CD8-positive, alpha-beta memory T cell (primary cell): Measurements from ENCODE around the gene EPS15. TPM values are rescaled to one million over a fixed set of nuclear protein-coding genes. Genes with fewer than 3 reads are reported as not detected.
"Not testable (repeated sequence)": the region's sequence is repeated elsewhere in the genome, so short reads cannot be mapped to it uniquely, and the experiment has no call there.

Source experiments
- CTCF ChIA-PET: fragments of 350-600 bp; sonication (Branson Sonifier 250); formaldehyde crosslinking; loops from one replicate; lab custom pipeline; 2021; ENCODE audit warnings: antibody characterized with exemption; lab: Charles Lee
- POLR2A ChIA-PET: fragments of 350-600 bp; sonication (Branson Sonifier 250); formaldehyde crosslinking; loops from one replicate; lab custom pipeline; 2021; ENCODE audit warnings: antibody characterized with exemption; lab: Charles Lee
- DNase-seq, 5 donors: peaks; one replicate each; pipeline versions ENCODE4 v3.0.0 to v3.0.0-alpha.2; 2020 to 2022; ENCODE audit warnings: mixed read lengths in 1 of 5
- H3K27ac ChIP-seq: one replicate; pipeline ENCODE4 v1.7.0; 2013; ENCODE audit warnings: low read depth, mild to moderate bottlenecking, low read length, moderate library complexity
- H3K27me3 ChIP-seq: 2 replicates; pipeline ENCODE4 v1.7.0; 2013; ENCODE audit warnings: low read length, mild to moderate bottlenecking; ENCODE audit not compliant: insufficient read depth, poor library complexity, severe bottlenecking
- H3K36me3 ChIP-seq: 2 replicates; pipeline ENCODE4 v1.7.0; 2013; ENCODE audit warnings: mild to moderate bottlenecking, low read length, moderate library complexity; ENCODE audit not compliant: insufficient read depth
- H3K4me1 ChIP-seq: 2 replicates; pipeline ENCODE4 v1.7.0; 2013; ENCODE audit warnings: mild to moderate bottlenecking, low read length, moderate library complexity; ENCODE audit not compliant: insufficient read depth
- H3K4me3 ChIP-seq: 2 replicates; pipeline ENCODE4 v1.7.0; 2013; ENCODE audit warnings: mild to moderate bottlenecking, low read length
- H3K9me3 ChIP-seq: 2 replicates; pipeline ENCODE4 v1.7.0; 2013; ENCODE audit warnings: mild to moderate bottlenecking, low read length
- H3K27ac Mint-ChIP-seq, 8 donors: one replicate each; pipeline ENCODE4 v1.8.0; 2020 to 2021; ENCODE audit warnings: mixed read lengths in 8 of 8, mild to moderate bottlenecking in 6 of 8, inconsistent platforms in 3 of 8, moderate library complexity in 3 of 8
- H3K27me3 Mint-ChIP-seq, 2 donors: one replicate each; pipeline ENCODE4 v1.8.0; 2020 to 2021; ENCODE audit warnings: mixed read lengths in 2 of 2, mild to moderate bottlenecking in 1 of 2, moderate library complexity in 1 of 2
- H3K36me3 Mint-ChIP-seq, 3 donors: one replicate each; pipeline ENCODE4 v1.8.0; 2020 to 2021; ENCODE audit warnings: mixed read lengths in 3 of 3, inconsistent platforms in 1 of 3, mild to moderate bottlenecking in 1 of 3
- H3K4me1 Mint-ChIP-seq, 3 donors: one replicate each; pipeline ENCODE4 v1.8.0; 2020 to 2021; ENCODE audit warnings: mixed read lengths in 3 of 3, inconsistent platforms in 1 of 3, mild to moderate bottlenecking in 1 of 3
- H3K4me3 Mint-ChIP-seq, 7 donors: one replicate each; pipeline ENCODE4 v1.8.0; 2020 to 2021; ENCODE audit warnings: mixed read lengths in 7 of 7, mild to moderate bottlenecking in 6 of 7, moderate library complexity in 4 of 7, inconsistent platforms in 2 of 7
- H3K9me3 Mint-ChIP-seq, 5 donors: one replicate each; pipeline ENCODE4 v1.8.0; 2020 to 2022; ENCODE audit warnings: mixed read lengths in 5 of 5, mild to moderate bottlenecking in 3 of 5, moderate library complexity in 2 of 5, inconsistent platforms in 1 of 5
- polyA plus RNA-seq: library from polyadenylated mRNA; unstranded; fragments of 300-500 nt; fragmentation: Illumina TruSeq; gene quantifications from one replicate; pipeline ENCODE4 v1.2.3, GENCODE V29; 2021
- total RNA-seq, 2 experiments: library from RNA; stranded (reverse); gene quantifications; one replicate each; pipeline ENCODE4 v1.2.3, GENCODE V29; 2021

The EPS15 gene
- total and polyA plus RNA-seq, 3 experiments from 2014 or later = 59.6 to 112 (median 108) TPM

DNA sequence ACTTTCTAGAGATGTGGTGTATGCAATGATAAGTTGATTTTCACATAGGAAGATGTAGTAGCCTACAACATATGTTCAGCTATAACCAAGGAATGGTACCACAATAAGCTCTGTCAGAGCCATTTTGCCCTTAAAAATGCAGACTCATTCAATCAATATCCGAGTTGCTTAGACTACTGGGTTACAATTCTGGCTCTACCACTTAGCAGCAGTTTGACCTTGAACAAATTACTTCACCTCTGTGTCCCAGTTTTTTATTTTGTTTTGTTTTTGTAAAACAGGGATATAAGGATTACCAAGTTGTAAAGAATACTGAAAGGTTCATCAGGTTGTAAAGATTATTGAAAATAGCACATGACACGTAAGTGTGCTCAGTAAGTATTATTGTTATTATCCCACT, 9.3 kb downstream of the EPS15 start:
- Histone ChIP-seq H3K27ac (no peak overlapping the region), H3K9me3 (no peaks in the 10 kb centered on the region), H3K4me3 (no peak overlapping the region), H3K36me3 (no peaks in the 10 kb centered on the region), H3K27me3 (no peaks in the 10 kb centered on the region), H3K4me1 (peaks cover 43% of the 10 kb centered on the region)
- Mint-ChIP-seq H3K9me3 (no peaks in the 10 kb centered on the region), H3K27ac (peak overlapping the region in 2 of 8 donors; percentile 9 to 21), H3K27me3 (no peaks in the 10 kb centered on the region), H3K36me3 (peaks cover 0 to 18% (median 0%) of the 10 kb centered on the region in 3 donors), H3K4me1 (peaks cover 75 to 89% (median 89%) of the 10 kb centered on the region in 3 donors), H3K4me3 (no peak overlapping the region)
- POLR2A ChIA-PET = interaction anchor here (1.8 kb wide), 1 partner anchor 9 kb away, joined by 5 read pairs; the partner anchor contains the start of gene EPS15
- CTCF ChIA-PET = no interaction called here
- DNase-seq = no peak

DNA sequence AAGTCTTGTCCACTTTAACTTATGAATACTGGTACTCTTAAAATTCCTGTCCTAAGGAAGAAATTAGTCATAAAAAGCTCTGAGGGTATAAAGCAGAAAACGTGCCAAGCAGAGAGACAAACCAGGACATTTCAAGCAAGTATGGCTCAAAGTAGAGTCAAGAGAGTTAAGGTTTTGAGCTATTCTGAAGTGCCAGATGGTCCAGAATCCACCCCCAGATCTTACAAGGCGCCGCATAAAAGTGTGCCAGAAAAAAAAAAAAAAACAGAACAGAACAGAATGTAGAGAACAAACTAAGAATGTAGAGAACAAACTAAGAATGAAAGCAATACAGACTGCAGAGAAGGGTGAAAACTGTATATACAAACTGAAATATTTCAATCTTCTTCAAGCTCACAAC, 12.5 kb downstream of the EPS15 start:
- no peaks in the 10 kb centered on the region for H3K27me3 ChIP-seq
- Mint-ChIP-seq H3K9me3 (no peaks in the 10 kb centered on the region), H3K4me1 (peaks cover 68 to 84% (median 83%) of the 10 kb centered on the region in 3 donors), H3K27me3 (no peaks in the 10 kb centered on the region), H3K4me3 (peak overlapping the region in 5 of 7 donors; percentile 7 to 75 (median 45)), H3K27ac (peak overlapping the region in 3 of 8 donors; percentile 24 to 36 (median 30)), H3K36me3 (peaks cover 0 to 29% (median 2%) of the 10 kb centered on the region in 3 donors)
- CTCF ChIA-PET = interaction anchor here (1.1 to 1.3 kb wide), 2 partner anchors 9 to 21 kb away, joined by 3 to 6 read pairs; no protein-coding TSS in a partner anchor
- POLR2A ChIA-PET = interaction anchor here (0.6 to 1.5 kb wide), 2 partner anchors 12 to 86 kb away, joined by 3 to 10 read pairs; partner anchors contain the start of gene EPS15
- H3K4me1 ChIP-seq = peaks cover 25% of the 10 kb centered on the region
- no peaks in the 10 kb centered on the region for H3K36me3 ChIP-seq
- DNase-seq = no peak
- no peak overlapping the region for H3K4me3 ChIP-seq
- H3K27ac ChIP-seq = no peak overlapping the region
- H3K9me3 ChIP-seq = no peaks in the 10 kb centered on the region

- ChIA-PET CTCF (interaction anchor here (1.3 kb wide), 1 partner anchor 10 kb away, joined by 6 read pairs; no protein-coding TSS in a partner anchor), POLR2A (no interaction called here)
These were observed 14.1 kb downstream of the EPS15 start for GRCh38 chr1:51504806-51505525.

DNA sequence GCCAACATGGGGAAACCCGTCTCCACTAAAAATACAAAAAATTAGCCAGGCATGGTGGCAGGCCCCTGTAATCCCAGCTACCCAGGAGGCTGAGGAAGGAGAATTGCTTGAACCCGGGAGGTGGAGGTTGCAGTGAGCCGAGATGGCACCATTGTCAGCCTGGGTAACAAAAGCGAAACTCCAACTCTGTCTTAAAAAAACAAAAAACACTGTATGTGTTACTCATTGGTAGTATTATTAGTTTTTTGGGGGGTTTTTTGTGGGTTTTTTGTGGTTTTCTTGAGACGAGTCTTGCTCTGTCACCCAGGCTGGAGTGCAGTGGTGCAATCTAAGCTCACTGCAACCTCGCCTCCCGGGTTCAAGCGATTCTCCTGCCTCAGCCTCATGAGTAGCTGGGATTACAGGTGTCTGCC, 17.8 kb downstream of the EPS15 start:
- Mint-ChIP-seq H3K36me3 (peaks cover 7 to 40% (median 11%) of the 10 kb centered on the region in 3 donors), H3K4me3 (peak overlapping the region; percentile 70 to 88 (median 75)), H3K4me1 (peaks cover 65 to 82% (median 78%) of the 10 kb centered on the region in 3 donors), H3K27ac (peak overlapping the region; percentile 74 to 92 (median 83))
- H3K4me1 ChIP-seq, H3K27me3 Mint-ChIP-seq, CTCF ChIA-PET, H3K9me3 Mint-ChIP-seq, H3K27me3 ChIP-seq, H3K36me3 ChIP-seq, H3K9me3 ChIP-seq, H3K4me3 ChIP-seq: not testable (repeated sequence)
- peak in 2 of 5 donors; percentile 55 to 64 for DNase-seq
- H3K27ac ChIP-seq = peak overlapping the region; percentile 21
- POLR2A ChIA-PET = interaction anchor here (1.0 kb wide), 1 partner anchor 16 kb away, joined by 3 read pairs; no protein-coding TSS in a partner anchor

More at GRCh38 chr1:51504806-51505525, 14.1 kb downstream of the EPS15 start:
- H3K27me3 Mint-ChIP-seq = no peaks in the 10 kb centered on the region
- Histone ChIP-seq H3K36me3 (no peaks in the 10 kb centered on the region), H3K4me3 (no peak overlapping the region), H3K9me3 (no peaks in the 10 kb centered on the region), H3K4me1 (peaks cover 18% of the 10 kb centered on the region), H3K27me3 (no peaks in the 10 kb centered on the region), H3K27ac (no peak overlapping the region)
- peaks cover 72 to 88% (median 85%) of the 10 kb centered on the region in 3 donors for H3K4me1 Mint-ChIP-seq
- DNase-seq = no peak
- no peaks in the 10 kb centered on the region for H3K9me3 Mint-ChIP-seq
- H3K27ac Mint-ChIP-seq = peak overlapping the region in 5 of 8 donors; percentile 1 to 85 (median 46)
- H3K4me3 Mint-ChIP-seq = peak overlapping the region in 6 of 7 donors; percentile 2 to 56 (median 40)
- H3K36me3 Mint-ChIP-seq = peaks cover under 1 to 32% (median 2%) of the 10 kb centered on the region in 3 donors

GRCh38 chr1:51499694-51500093, 19.4 kb downstream of the EPS15 start:
- no peak for DNase-seq
- Histone ChIP-seq H3K9me3 (no peaks in the 10 kb centered on the region), H3K4me3 (no peak overlapping the region), H3K27ac (no peak overlapping the region), H3K27me3 (no peaks in the 10 kb centered on the region), H3K4me1 (peaks cover 11% of the 10 kb centered on the region), H3K36me3 (no peaks in the 10 kb centered on the region)
- H3K27me3 Mint-ChIP-seq = no peaks in the 10 kb centered on the region
- POLR2A ChIA-PET = no interaction called here
- H3K4me3 Mint-ChIP-seq = no peak overlapping the region
- peak overlapping the region in 1 of 8 donors; percentile 15 for H3K27ac Mint-ChIP-seq
- H3K9me3 Mint-ChIP-seq = no peaks in the 10 kb centered on the region
- peaks cover 68 to 87% (median 82%) of the 10 kb centered on the region in 3 donors for H3K4me1 Mint-ChIP-seq
- CTCF ChIA-PET = no interaction called here
- H3K36me3 Mint-ChIP-seq = peaks cover 7 to 35% (median 11%) of the 10 kb centered on the region in 3 donors

GRCh38 chr1:51498924-51499323, 20.1 kb downstream of the EPS15 start:
- Mint-ChIP-seq H3K9me3 (no peaks in the 10 kb centered on the region), H3K4me3 (peak overlapping the region in 2 of 7 donors; percentile 30 to 58), H3K4me1 (peaks cover 72 to 90% (median 85%) of the 10 kb centered on the region in 3 donors), H3K27me3 (no peaks in the 10 kb centered on the region), H3K36me3 (peaks cover 7 to 35% (median 12%) of the 10 kb centered on the region in 3 donors), H3K27ac (peak overlapping the region in 2 of 8 donors; percentile 8 to 39)
- peaks cover 19% of the 10 kb centered on the region for H3K4me1 ChIP-seq
- no peak overlapping the region for H3K27ac ChIP-seq
- CTCF ChIA-PET = no interaction called here
- H3K27me3 ChIP-seq = no peaks in the 10 kb centered on the region
- H3K4me3 ChIP-seq = no peak overlapping the region
- H3K9me3 ChIP-seq = no peaks in the 10 kb centered on the region
- POLR2A ChIA-PET = no interaction called here
- no peak for DNase-seq
- H3K36me3 ChIP-seq = no peaks in the 10 kb centered on the region

DNA sequence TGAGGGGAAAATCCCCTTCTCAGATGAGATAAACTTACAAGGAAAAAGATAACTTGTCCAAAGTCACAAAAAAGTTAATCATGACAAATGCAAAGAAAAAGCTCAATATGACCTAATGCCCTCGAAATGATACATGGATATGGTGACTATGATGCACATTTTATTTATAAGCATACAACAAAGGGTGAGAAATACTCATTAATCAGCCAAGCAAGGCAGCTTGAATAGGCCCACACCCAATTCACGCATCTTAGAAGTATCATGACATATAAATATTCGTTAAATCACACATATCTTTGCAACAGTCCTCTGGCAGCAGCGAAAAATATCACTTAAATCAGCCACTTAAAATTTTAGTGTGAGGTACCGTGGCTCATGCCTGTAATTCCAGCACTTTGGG, 21.7 kb downstream of the EPS15 start:
- POLR2A ChIA-PET = no interaction called here
- peaks cover 24% of the 10 kb centered on the region for H3K4me1 ChIP-seq
- H3K36me3 ChIP-seq = no peaks in the 10 kb centered on the region
- Mint-ChIP-seq H3K4me3 (no peak overlapping the region), H3K36me3 (peaks cover 7 to 25% (median 12%) of the 10 kb centered on the region in 3 donors), H3K27me3 (no peaks in the 10 kb centered on the region), H3K27ac (peak overlapping the region in 1 of 8 donors; percentile 15), H3K4me1 (peaks cover 70 to 86% (median 82%) of the 10 kb centered on the region in 3 donors), H3K9me3 (no peaks in the 10 kb centered on the region)
- H3K27ac ChIP-seq = no peak overlapping the region
- H3K9me3 ChIP-seq = no peaks in the 10 kb centered on the region
- CTCF ChIA-PET = interaction anchor here (0.9 kb wide), 1 partner anchor 8 kb away, joined by 3 read pairs; no protein-coding TSS in a partner anchor
- no peaks in the 10 kb centered on the region for H3K27me3 ChIP-seq
- no peak overlapping the region for H3K4me3 ChIP-seq
- no peak for DNase-seq
